ENCODE data around the gene WTIP. TPM values are rescaled to one million over a fixed set of nuclear protein-coding genes. Genes with fewer than 3 reads are reported as not detected.
A peak's percentile ranks its signal among the peaks of the same experiment; 100 is the strongest.

WTIP gene
- total and polyA plus RNA-seq, 2 of the 13 experiments (the other 11 are each of a cell fraction or from before 2014, with no cell fraction given) = 15.0 to 18.1 TPM

GRCh38 chr19:34495416-34495815 is 13.9 kb downstream of the WTIP start:
- Histone ChIP-seq H3K27ac (ENCODE audit: extremely low read length, insufficient read depth, low read length) (no peak overlapping the region), H3K4me1 (ENCODE audit: insufficient read depth, low read length) (no peaks in the 10 kb centered on the region), H3K36me3 (replicated peaks in 1 of 2; ENCODE audit: control insufficient read depth in 1 of 2, insufficient read depth in 2 of 2, low read length in 2 of 2) (peaks cover 14 to 15% of the 10 kb centered on the region in 2 experiments; a peak in 3 of 5 replicates), H3K9me3 (ENCODE audit: low read length) (no peaks in the 10 kb centered on the region), H2AFZ (ENCODE audit: low read length) (no peak overlapping the region), H4K20me1 (ENCODE audit: insufficient read depth, low read length) (no peaks in the 10 kb centered on the region), H3K79me2 (ENCODE audit: insufficient read depth, low read length) (no peaks in the 10 kb centered on the region), H3K4me3 (replicated peaks in 1 of 3; ENCODE audit: insufficient read depth in 1 of 3, low read depth in 2 of 3, low read length in 3 of 3) (no peak overlapping the region), H3K9ac (ENCODE audit: insufficient read depth, low read depth, low read length) (no peak overlapping the region), H3K27me3 (ENCODE audit: control insufficient read depth in 1 of 2, insufficient read depth in 2 of 2, low read length in 2 of 2) (no peaks in the 10 kb centered on the region), H3K4me2 (ENCODE audit: low read depth, low read length) (no peak overlapping the region)
- 91% methylated on average over 11 of the region's 18 CpGs for WGBS (ENCODE audit: low lambda C conversion rate)
- FAIRE-seq (no peak), DNase-seq (ENCODE audit: low spot score) (no peak), ATAC-seq (no peak)
- BruUV-seq (replicated peaks) = no TSS peak
- intact Hi-C loops (cut with micrococcal nuclease; ENCODE audit: unreplicated experiment) = no loop called here
- CTCF ChIA-PET (ENCODE audit: low intra/inter-chr PET ratio, low total read pairs) = no interaction called here
- POLR2A ChIA-PET = no interaction called here
- in situ Hi-C loops (cut with HindIII; ENCODE audit: extremely low pct_ligation_motif_present, low pct_unique_long_range_greater_than_20kb) = no loop called here
- no peak for TF ChIP-seq AHR (CRISPR knock-in tag; IDR thresholded peaks at IDR 0.05)

DNA sequence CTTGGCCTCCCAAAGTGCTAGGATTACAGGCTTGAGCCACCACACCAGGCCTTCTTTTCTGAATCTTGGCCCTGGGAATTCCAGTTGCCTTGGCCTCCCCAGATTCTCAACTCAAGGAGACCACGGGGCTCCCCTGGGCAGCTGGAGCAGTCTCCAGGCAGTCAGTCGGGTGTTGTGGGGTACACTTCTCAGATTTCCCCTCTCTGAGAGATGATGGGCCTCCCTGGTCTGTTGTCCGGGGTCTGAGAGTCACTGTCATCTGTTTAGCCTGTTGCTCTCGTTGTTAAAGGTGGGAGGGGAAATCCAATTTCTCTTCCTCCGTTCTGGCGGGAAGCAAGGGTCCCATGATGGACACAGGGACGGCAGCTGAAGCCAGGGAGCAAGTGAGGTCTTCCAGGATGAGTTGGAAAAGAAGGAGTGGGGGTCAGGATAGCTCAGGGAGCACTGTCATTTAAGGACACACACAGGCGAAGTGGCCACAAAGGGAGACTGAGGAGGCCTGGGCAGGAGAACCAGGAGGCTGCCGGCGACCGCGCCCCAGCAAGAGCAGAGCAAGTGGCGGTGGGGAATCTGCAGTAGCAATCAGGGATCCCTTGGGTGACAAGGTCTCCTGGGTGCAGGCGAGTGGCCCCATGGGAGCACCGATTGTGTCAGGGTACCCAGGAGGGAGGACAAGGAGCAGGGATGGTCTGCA is 15.7 kb downstream of the WTIP start:
- POLR2A ChIA-PET = no interaction called here
- 96% methylated on average over 13 of the region's 15 CpGs for WGBS (ENCODE audit: low lambda C conversion rate)
- no peak for DNase-seq (ENCODE audit: low spot score)
- Histone ChIP-seq H3K79me2 (ENCODE audit: insufficient read depth, low read length) (no peaks in the 10 kb centered on the region), H3K9ac (ENCODE audit: insufficient read depth, low read depth, low read length) (no peak overlapping the region), H4K20me1 (ENCODE audit: insufficient read depth, low read length) (no peaks in the 10 kb centered on the region), H3K27me3 (ENCODE audit: control insufficient read depth in 1 of 2, insufficient read depth in 2 of 2, low read length in 2 of 2) (no peaks in the 10 kb centered on the region), H3K4me1 (ENCODE audit: insufficient read depth, low read length) (0 out of 2 replicates have a peak, but pooled peaks cover 4% of the 10 kb centered on the region), H3K9me3 (ENCODE audit: low read length) (no peaks in the 10 kb centered on the region), H2AFZ (ENCODE audit: low read length) (no peak overlapping the region), H3K4me3 (replicated peaks in 1 of 3; ENCODE audit: insufficient read depth in 1 of 3, low read depth in 2 of 3, low read length in 3 of 3) (no peak overlapping the region), H3K36me3 (replicated peaks in 1 of 2; ENCODE audit: control insufficient read depth in 1 of 2, insufficient read depth in 2 of 2, low read length in 2 of 2) (peaks cover 11 to 15% of the 10 kb centered on the region in 2 experiments; a peak in 3 of 5 replicates), H3K27ac (ENCODE audit: extremely low read length, insufficient read depth, low read length) (no peak overlapping the region), H3K4me2 (ENCODE audit: low read depth, low read length) (no peak overlapping the region)
- intact Hi-C loops (cut with micrococcal nuclease; ENCODE audit: unreplicated experiment) (no loop called here), in situ Hi-C loops (cut with HindIII; ENCODE audit: extremely low pct_ligation_motif_present, low pct_unique_long_range_greater_than_20kb) (no loop called here)
- CTCF ChIA-PET (ENCODE audit: low intra/inter-chr PET ratio, low total read pairs) = no interaction called here
- no peak for FAIRE-seq
- ATAC-seq = no peak
- BruUV-seq (replicated peaks) = TSS peak; percentile 25
- TF ChIP-seq RNF219 (CRISPR knock-in tag; IDR thresholded peaks at IDR 0.05) (no peak), YEATS4 (CRISPR knock-in tag; IDR thresholded peaks at IDR 0.05; ENCODE audit: borderline replicate concordance) (no peak), ZBTB1 (CRISPR knock-in tag; IDR thresholded peaks at IDR 0.05; ENCODE audit: borderline replicate concordance) (no peak), KDM6A (CRISPR knock-in tag; IDR thresholded peaks at IDR 0.05; ENCODE audit: low read depth) (no peak), ZNF24 (IDR thresholded peaks at IDR 0.05) (no peak), KAT2B (IDR thresholded peaks at IDR 0.05; ENCODE audit: borderline replicate concordance, low read depth, low read length) (no peak), ZNF280B (CRISPR knock-in tag; IDR thresholded peaks at IDR 0.05; ENCODE audit: borderline replicate concordance) (no peak), ARNT (IDR thresholded peaks at IDR 0.05) (no peak), CEBPG (CRISPR knock-in tag; IDR thresholded peaks at IDR 0.05) (no peak), HDAC1 (CRISPR knock-in tag; IDR thresholded peaks at IDR 0.05) (no peak), DR1 (CRISPR knock-in tag; IDR thresholded peaks at IDR 0.05) (no peak), ZNF468 (CRISPR knock-in tag; IDR thresholded peaks at IDR 0.05) (no peak)
- TF ChIP-seq, protein P1, sequence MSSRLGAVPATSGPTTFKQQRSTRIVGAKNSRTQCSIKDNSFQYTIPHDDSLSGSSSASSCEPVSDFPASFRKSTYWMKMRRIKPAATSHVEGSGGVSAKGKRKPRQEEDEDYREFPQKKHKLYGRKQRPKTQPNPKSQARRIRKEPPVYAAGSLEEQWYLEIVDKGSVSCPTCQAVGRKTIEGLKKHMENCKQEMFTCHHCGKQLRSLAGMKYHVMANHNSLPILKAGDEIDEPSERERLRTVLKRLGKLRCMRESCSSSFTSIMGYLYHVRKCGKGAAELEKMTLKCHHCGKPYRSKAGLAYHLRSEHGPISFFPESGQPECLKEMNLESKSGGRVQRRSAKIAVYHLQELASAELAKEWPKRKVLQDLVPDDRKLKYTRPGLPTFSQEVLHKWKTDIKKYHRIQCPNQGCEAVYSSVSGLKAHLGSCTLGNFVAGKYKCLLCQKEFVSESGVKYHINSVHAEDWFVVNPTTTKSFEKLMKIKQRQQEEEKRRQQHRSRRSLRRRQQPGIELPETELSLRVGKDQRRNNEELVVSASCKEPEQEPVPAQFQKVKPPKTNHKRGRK (CRISPR knock-in tag; IDR thresholded peaks at IDR 0.05) = no peak
